HG03439 (cell line): ENCODE data around the gene HECTD2.
"Not testable (repeated sequence)": the region's sequence is repeated elsewhere in the genome, so short reads cannot be mapped to it uniquely, and the experiment has no call there.

Experiments used
- ATAC-seq: cut with Tn5 transposase; IDR thresholded peaks from one replicate; pipeline ENCODE4 v1.9.1; 2021; ENCODE audit warnings: mild to moderate bottlenecking, moderate library complexity; ENCODE audit not compliant: unreplicated experiment

The HECTD2 gene

DNA sequence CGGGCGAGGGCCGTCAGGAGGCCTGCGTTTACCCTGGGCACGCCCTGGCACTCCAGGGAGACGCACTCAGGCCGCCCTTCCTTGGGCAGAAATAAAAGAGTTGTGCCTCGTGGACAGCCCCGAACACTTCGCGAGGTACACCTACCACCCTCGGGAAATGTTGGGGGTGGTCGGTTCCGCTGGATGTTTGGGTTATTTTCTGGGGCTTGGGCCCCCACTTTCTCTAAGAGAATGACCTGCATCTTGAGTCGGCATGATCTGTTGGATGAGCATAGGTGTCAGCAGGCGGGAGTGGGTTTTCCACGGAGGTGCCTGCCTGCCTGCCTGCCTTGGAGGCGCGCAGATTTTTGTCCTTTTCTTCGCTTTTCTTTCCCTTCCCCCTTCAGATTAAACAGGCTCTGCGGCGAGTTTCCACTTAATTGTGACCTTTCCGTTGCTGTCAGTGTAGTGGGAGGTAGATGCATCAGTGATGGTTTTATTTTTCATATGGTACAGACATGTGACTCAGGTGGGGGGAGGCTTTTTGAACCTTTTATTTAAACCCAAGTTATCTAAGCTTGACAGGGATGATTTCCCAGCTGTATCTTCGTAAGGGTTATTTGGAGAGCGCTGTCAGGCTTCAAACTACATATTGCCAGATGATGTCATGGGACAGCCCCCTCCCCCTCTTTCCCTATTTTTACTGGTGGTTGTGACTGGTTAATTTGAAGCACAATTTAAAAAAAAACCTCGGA lies 661 bp downstream of the HECTD2 start:
- ATAC-seq: no peak

DNA sequence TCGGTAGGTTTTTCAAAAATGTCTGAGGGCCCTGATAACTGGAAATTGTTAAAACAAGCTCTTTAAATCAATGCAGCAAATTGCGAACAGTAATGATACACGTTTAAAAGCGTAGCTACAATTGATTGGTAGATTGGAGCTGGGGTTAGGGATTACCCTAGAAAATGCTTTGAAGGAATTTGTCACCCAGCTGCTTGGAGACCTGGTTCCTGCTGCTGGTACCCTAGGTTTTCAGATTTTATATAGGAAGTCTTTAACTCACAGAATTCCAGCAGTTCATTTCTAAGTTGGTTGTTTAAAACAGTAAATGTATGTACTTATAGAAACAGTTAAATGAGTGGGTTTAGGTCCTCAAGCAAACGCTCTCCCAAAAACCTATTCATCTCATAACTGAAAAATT lies 1.5 kb downstream of the HECTD2 start:
- no peak for ATAC-seq

DNA sequence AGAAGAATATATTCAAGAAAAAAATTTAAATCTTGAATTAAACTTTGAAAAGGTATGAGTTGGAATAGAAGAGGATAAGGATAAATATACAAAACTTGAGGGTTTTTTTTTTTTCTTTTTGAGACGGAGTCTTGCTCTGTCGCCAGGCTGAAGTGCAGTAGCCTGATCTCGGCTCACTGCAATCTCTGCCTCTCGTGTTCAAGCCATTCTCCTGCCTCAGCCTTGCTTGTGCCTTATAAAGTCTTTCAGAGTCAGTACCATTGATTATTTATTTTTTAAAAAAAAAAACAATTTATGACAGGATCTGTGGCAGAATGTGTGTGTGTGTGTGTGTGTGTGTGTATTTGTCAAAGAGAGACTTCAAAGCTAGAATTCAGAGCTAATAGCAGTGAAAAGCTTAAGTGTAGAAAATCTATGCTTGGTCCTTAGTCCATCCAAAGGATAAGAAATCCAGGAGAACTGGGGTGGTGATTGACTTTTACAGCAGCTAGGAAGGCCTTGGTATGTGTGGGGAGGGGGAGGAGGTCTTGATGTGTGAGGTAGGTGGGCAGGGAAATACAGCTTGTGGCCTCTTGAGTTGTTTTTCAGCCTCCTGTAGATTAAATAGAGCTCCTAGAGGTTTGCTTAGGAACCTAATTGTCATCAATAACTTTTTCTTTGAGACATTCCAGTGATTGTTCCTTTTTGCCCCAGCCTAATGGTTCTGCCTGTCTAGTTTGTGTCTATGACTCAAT lies 2.4 kb downstream of the HECTD2 start:
- ATAC-seq: no peak

DNA sequence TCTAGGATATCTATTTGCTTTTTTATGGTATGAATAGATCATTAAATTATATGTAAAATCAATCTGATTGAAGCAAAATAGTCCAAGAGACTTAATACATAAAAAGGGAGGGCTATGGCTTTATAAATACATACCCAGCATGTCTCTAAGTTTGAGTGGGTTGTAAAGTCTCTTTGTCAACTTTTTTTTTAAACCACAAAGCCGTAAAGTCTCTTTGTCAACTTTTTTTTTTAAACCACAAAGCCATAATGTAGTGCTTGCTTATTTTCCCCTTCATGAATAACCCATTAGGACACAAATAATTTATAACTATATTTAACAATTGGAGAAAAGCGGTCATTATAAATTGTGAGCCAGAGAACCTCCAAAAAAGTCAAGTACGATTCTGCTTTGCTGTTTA lies 5.7 kb downstream of the HECTD2 start:
- ATAC-seq: no peak

DNA sequence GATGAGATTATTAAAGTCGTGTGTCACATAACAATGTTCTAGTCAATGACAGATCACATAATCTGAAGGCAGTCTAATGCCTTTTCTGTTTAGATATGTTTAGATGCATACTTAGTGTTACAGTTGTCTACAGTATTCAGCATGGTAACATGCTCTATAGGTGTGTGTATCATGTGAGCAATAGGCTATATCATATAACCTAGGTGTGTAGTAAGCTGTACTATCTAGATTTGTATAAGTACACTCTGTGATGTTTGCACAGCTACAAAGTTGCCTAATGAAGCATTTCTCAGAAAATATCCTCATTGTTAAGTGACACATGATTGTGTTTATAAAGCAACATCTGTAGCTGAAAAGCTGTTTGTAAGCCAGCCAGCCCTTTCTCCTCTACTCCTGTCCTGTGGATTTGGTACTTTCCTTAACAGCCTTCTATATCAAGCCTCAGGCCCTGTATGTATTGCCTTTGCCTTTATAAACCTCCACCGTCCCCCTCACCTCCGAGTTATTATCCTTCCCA lies 6.3 kb downstream of the HECTD2 start:
- ATAC-seq: no peak

DNA sequence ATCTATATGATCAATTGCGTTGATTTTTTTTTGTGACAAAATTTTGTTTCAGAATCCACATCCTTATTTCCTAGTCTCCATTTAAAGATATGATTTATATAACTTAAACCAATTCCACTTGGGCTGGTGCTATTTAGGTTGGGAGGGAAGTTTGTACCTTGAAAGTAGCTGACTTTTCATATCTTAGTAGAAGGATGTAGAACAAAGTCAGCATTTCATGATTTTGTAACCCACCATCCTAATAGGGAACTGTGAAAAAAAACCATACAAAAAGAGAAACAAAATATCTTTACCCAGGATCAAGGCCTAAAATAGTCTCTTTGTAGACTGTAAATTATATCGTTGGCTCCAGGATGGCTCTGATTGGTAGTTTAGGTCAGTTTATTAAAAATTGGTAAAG lies 8.3 kb downstream of the HECTD2 start:
- ATAC-seq: no peak

DNA sequence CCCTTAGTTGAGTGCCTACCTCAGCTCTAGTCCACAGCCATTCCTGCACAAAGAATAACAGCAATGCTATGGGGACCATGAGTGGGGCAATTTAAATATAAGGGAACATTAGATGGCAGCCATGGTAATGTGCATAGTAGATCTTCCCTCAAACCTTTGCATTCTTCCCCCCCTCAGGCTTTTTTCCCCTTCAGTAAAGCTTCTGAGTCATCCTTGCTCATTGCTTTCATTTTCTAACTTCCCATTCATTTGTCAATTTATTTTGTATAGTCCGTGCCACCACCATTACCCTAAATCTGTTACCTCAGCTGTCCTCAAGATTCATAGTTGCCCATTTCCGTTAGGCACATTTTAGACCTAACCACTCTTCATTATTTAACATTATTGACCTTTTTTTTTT lies 10.7 kb downstream of the HECTD2 start:
- ATAC-seq: no peak

GRCh38 chr10:91422915-91423314 lies 12.8 kb downstream of the HECTD2 start:
- ATAC-seq: no peak

DNA sequence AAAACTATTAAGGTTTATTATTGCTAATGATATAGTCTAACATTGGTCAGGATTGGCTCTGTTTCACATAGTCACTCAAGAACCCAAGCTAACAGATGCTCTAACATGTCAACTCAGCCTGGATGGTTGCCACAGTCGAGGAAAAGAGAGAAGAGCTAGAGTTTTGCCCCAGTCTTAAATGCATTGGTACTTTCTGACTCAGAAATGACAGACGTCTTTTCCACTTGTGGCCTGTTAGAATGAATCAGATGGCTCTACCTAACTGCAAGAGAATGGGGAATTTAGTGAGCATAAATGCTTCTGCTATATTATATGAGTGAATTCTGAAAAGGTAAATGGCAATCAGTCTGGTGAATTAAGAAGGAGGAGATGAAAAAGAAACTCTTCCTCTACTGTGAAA lies 13.9 kb downstream of the HECTD2 start:
- ATAC-seq: no peak

GRCh38 chr10:91432175-91432574 lies 22.0 kb downstream of the HECTD2 start:
- no peak for ATAC-seq

GRCh38 chr10:91433620-91434019 lies 23.5 kb downstream of the HECTD2 start:
- no peak for ATAC-seq

GRCh38 chr10:91434041-91434440 lies 23.9 kb downstream of the HECTD2 start:
- ATAC-seq: no peak

GRCh38 chr10:91435241-91435640 lies 25.1 kb downstream of the HECTD2 start:
- no peak for ATAC-seq

DNA sequence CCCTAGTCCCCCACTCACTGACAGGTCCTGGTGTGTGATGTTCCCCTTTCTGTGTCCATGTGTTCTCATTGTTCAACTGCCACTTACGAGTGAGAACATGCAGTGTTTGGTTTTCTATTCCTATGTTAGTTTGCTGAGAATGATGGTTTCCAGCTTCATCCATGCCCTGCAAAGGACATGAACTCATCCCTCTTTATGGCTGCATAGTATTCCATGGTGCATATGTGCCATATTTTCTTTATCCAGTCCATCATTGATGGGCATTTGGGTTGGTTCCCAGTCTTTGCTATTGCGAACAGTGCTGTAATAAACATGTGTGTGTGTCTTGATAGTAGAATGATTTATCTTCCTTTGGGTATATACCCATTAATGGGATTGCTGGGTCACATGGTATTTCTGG lies 28.1 kb downstream of the HECTD2 start:
- not testable (repeated sequence) for ATAC-seq

- ATAC-seq: no peak
Observed at GRCh38 chr10:91444211-91445182, 34.4 kb downstream of the HECTD2 start.

DNA sequence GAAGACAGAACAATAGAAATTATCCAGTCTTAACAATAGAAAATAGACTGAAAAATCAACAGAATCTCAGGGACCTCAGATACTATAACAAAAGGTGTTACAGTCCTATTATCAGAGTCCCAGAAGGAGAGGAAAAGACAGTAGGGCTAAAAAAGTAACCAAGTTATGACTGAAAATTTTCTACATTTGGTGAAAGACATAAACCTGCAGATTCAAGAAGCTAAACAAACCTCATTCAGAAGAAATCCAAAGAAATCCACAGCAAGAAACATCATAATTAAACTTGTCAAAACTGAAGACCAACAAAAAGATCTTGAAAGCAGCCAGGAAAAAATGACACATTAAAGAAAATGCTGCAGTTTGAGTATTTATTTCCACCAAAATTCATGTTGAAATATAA lies 41.9 kb downstream of the HECTD2 start:
- no peak for ATAC-seq

- ATAC-seq: no peak
Observed at GRCh38 chr10:91453535-91453934, 43.4 kb downstream of the HECTD2 start.

DNA sequence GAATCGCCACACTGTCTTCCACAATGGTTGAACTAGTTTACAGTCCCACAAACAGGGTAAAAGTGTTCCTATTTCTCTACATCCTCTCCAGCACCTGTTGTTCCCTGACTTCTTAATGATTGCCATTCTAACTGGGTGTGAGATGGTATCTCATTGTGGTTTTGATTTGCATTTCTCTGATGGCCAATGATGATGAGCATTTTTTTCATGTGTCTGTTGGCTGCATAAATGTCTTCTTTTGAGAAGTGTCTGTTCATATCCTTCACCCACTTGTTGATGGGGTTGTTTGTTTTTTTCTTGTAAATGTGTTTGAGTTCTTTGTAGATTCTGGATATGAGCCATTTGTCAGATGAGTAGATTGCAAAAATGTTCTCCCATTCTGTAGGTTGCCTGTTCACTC lies 45.0 kb downstream of the HECTD2 start:
- ATAC-seq: not testable (repeated sequence)

- ATAC-seq: no peak
Observed at GRCh38 chr10:91460681-91461080, 50.5 kb downstream of the HECTD2 start.

- no peak for ATAC-seq
Observed at GRCh38 chr10:91462423-91462822, 52.3 kb downstream of the HECTD2 start.

- no peak for ATAC-seq
Observed at GRCh38 chr10:91464500-91464899, 54.4 kb downstream of the HECTD2 start.
